A549 (cell line): Measurements from ENCODE around the gene PRLHR.

Source experiments
- ATOH8 ChIP-seq: fragments of 250-450 bp; sonication (Bioruptor Pico); IDR thresholded peaks from 2 replicates; pipeline ENCODE4 v1.5.0; 2020; ENCODE audit warnings: low read depth, mild to moderate bottlenecking, moderate library complexity
- CEBPB ChIP-seq, 2 experiments: fragments of >200 bp in 1 of 2; sonication (Bioruptor Twin) in 1 of 2; formaldehyde crosslinking in 1 of 2; IDR thresholded peaks; 2 replicates each; pipeline ENCODE4 v1.6.1; 2012 to 2016
- CTCF ChIP-seq: fragments of >200 bp; sonication (Bioruptor Twin); formaldehyde crosslinking; IDR thresholded peaks from 3 replicates; pipeline ENCODE4 v1.5.1; 2016
- ELK1 ChIP-seq: fragments of 150-350 bp; IDR thresholded peaks from 2 replicates; pipeline ENCODE4 v1.6.1; 2014; ENCODE audit warnings: low read depth, mild to moderate bottlenecking, low read length
- HMGXB4 ChIP-seq: fragments of 250-450 bp; sonication (Bioruptor Pico); IDR thresholded peaks from 2 replicates; pipeline ENCODE4 v1.5.0; 2021; ENCODE audit warnings: mild to moderate bottlenecking, moderate library complexity, borderline replicate concordance
- MYC ChIP-seq: IDR thresholded peaks from 2 replicates; pipeline ENCODE4 v1.6.1; 2012; ENCODE audit warnings: mild to moderate bottlenecking, inconsistent platforms, low read length, improper control_type of control experiment, borderline replicate concordance
- POLR2A ChIP-seq: IDR thresholded peaks from 2 replicates; pipeline ENCODE4 v1.6.1; 2012; ENCODE audit warnings: mild to moderate bottlenecking, low read length
- POLR2AphosphoS2 ChIP-seq: conservative IDR thresholded peaks from 2 replicates; pipeline ENCODE4 v1.6.1; 2012; ENCODE audit warnings: low read length, improper control_type of control experiment, inconsistent platforms
- RCOR1 ChIP-seq: fragments of 150-350 bp; IDR thresholded peaks from 2 replicates; pipeline ENCODE4 v1.6.1; 2014; ENCODE audit warnings: antibody characterized with exemption, low read length, low read depth
- RFX5 ChIP-seq: fragments of 450-650 bp; IDR thresholded peaks from 2 replicates; pipeline ENCODE4 v1.7.1; 2014; ENCODE audit warnings: antibody characterized with exemption, mild to moderate bottlenecking, moderate library complexity

- TF ChIP-seq ELK1 (no peak), MYC (no peak), RCOR1 (no peak), CTCF (no peak), CEBPB (IDR thresholded peaks at IDR 0.05) (no peak), POLR2A (no peak), HMGXB4 (no peak), POLR2AphosphoS2 (no peak), ATOH8 (CRISPR knock-in tag) (no peak), RFX5 (no peak)
Measured at GRCh38 chr10:118585794-118586193, 9.7 kb downstream of the PRLHR start.
